ENCODE measurements around the gene CEACAM5.
A peak's percentile ranks its signal among the peaks of the same experiment; 100 is the strongest.

Gene CEACAM5

GRCh38 chr19:41671486-41671885, 36.9 kb upstream of the CEACAM5 start:
- Histone ChIP-seq H3K9me3 (replicated peaks in 1 of 2; ENCODE audit: control insufficient read depth in 2 of 2, insufficient read depth in 1 of 2, low read depth in 1 of 2, low read length in 2 of 2) (peaks cover 0 to 24% of the 10 kb centered on the region in 2 donors), H3K36me3 (replicated peaks in 1 of 2; ENCODE audit: control insufficient read depth in 2 of 2, insufficient read depth in 2 of 2, low read length in 2 of 2) (no peaks in the 10 kb centered on the region), H3K79me1 (ENCODE audit: low read depth, low read length) (no peaks in the 10 kb centered on the region), H3K4me1 (ENCODE audit: control insufficient read depth in 2 of 2, insufficient read depth in 1 of 2, low read depth in 1 of 2, low read length in 2 of 2) (no peaks in the 10 kb centered on the region), H4K8ac (ENCODE audit: low read depth, low read length) (no peak overlapping the region), H2BK120ac (ENCODE audit: low read depth, low read length) (no peak overlapping the region), H3K4ac (ENCODE audit: low read length) (no peak overlapping the region), H3K4me2 (ENCODE audit: insufficient read depth, low read length, poor library complexity, severe bottlenecking) (no peak overlapping the region), H2BK15ac (ENCODE audit: low read length) (no peak overlapping the region), H3K4me3 (ENCODE audit: low read length in 2 of 2) (no peak overlapping the region), H3K14ac (ENCODE audit: low read length) (no peak overlapping the region), H3K27me3 (ENCODE audit: control insufficient read depth in 3 of 3, insufficient read depth in 3 of 3, low read depth in 1 of 3, low read length in 3 of 3) (peaks cover 0 to 25% (median 2%) of the 10 kb centered on the region in 3 experiments), H2AFZ (ENCODE audit: low read length) (no peak overlapping the region), H2AK5ac (ENCODE audit: low read depth, low read length) (no peak overlapping the region), H3K23ac (ENCODE audit: low read depth, low read length, poor library complexity) (no peak overlapping the region), H2BK5ac (ENCODE audit: low read length) (no peak overlapping the region), H3K9ac (ENCODE audit: low read depth, low read length, poor library complexity) (no peak overlapping the region), H3K18ac (ENCODE audit: low read length) (no peak overlapping the region), H4K91ac (ENCODE audit: low read depth, low read length, poor library complexity) (no peak overlapping the region), H2BK12ac (ENCODE audit: low read length) (no peak overlapping the region), H3K27ac (replicated peaks; ENCODE audit: low read length) (no peak overlapping the region)
- no peak for DNase-seq (ENCODE audit: low spot score)
- WGBS, 2 donors (ENCODE audit: extremely low coverage in 2 of 2, insufficient read length in 2 of 2, insufficient replicate concordance in 1 of 2), result no CpG with 5 or more reads among the region's 5 CpGs

GRCh38 chr19:41682437-41682836, 26.0 kb upstream of the CEACAM5 start:
- H2BK120ac ChIP-seq (ENCODE audit: low read depth, low read length), result no peak overlapping the region
- H3K9me3 ChIP-seq (replicated peaks in 1 of 2; ENCODE audit: control insufficient read depth in 2 of 2, insufficient read depth in 1 of 2, low read depth in 1 of 2, low read length in 2 of 2), result peaks cover 0 to 29% of the 10 kb centered on the region in 2 donors
- H2AK5ac ChIP-seq (ENCODE audit: low read depth, low read length), result no peak overlapping the region
- H3K9ac ChIP-seq (ENCODE audit: low read depth, low read length, poor library complexity), result no peak overlapping the region
- no peak overlapping the region for H3K4me3 ChIP-seq (ENCODE audit: low read length in 2 of 2)
- H4K91ac ChIP-seq (ENCODE audit: low read depth, low read length, poor library complexity), result no peak overlapping the region
- H2BK15ac ChIP-seq (ENCODE audit: low read length), result no peak overlapping the region
- no peaks in the 10 kb centered on the region for H3K79me1 ChIP-seq (ENCODE audit: low read depth, low read length)
- H3K27ac ChIP-seq (replicated peaks; ENCODE audit: low read length), result no peak overlapping the region
- peak overlapping the region; percentile 49 for H3K14ac ChIP-seq (ENCODE audit: low read length)
- no peak overlapping the region for H3K4me2 ChIP-seq (ENCODE audit: insufficient read depth, low read length, poor library complexity, severe bottlenecking)
- no CpG with 5 or more reads among the region's 6 CpGs for WGBS, 2 donors (ENCODE audit: extremely low coverage in 2 of 2, insufficient read length in 2 of 2, insufficient replicate concordance in 1 of 2)
- peak overlapping the region; percentile 31 for H2BK12ac ChIP-seq (ENCODE audit: low read length)
- no peak overlapping the region for H2AFZ ChIP-seq (ENCODE audit: low read length)
- H3K4me1 ChIP-seq (ENCODE audit: control insufficient read depth in 2 of 2, insufficient read depth in 1 of 2, low read depth in 1 of 2, low read length in 2 of 2), result no peaks in the 10 kb centered on the region
- no peak overlapping the region for H3K23ac ChIP-seq (ENCODE audit: low read depth, low read length, poor library complexity)
- no peak overlapping the region for H4K8ac ChIP-seq (ENCODE audit: low read depth, low read length)
- no peak for DNase-seq (ENCODE audit: low spot score)
- no peak overlapping the region for H3K18ac ChIP-seq (ENCODE audit: low read length)
- H3K36me3 ChIP-seq (replicated peaks in 1 of 2; ENCODE audit: control insufficient read depth in 2 of 2, insufficient read depth in 2 of 2, low read length in 2 of 2), result no peaks in the 10 kb centered on the region
- no peak overlapping the region for H3K4ac ChIP-seq (ENCODE audit: low read length)
- H3K27me3 ChIP-seq (ENCODE audit: control insufficient read depth in 3 of 3, insufficient read depth in 3 of 3, low read depth in 1 of 3, low read length in 3 of 3), result peaks cover 0 to 43% (median 0%) of the 10 kb centered on the region in 3 experiments
- H2BK5ac ChIP-seq (ENCODE audit: low read length), result peak overlapping the region; percentile 44

- Histone ChIP-seq H3K14ac (ENCODE audit: low read length) (no peak overlapping the region), H2BK12ac (ENCODE audit: low read length) (no peak overlapping the region), H3K4me1 (ENCODE audit: control insufficient read depth in 2 of 2, insufficient read depth in 1 of 2, low read depth in 1 of 2, low read length in 2 of 2) (no peaks in the 10 kb centered on the region), H3K23ac (ENCODE audit: low read depth, low read length, poor library complexity) (no peak overlapping the region), H2BK5ac (ENCODE audit: low read length) (no peak overlapping the region), H2BK15ac (ENCODE audit: low read length) (no peak overlapping the region), H3K18ac (ENCODE audit: low read length) (no peak overlapping the region), H2AK5ac (ENCODE audit: low read depth, low read length) (no peak overlapping the region), H3K4me3 (ENCODE audit: low read length in 2 of 2) (no peak overlapping the region), H2BK120ac (ENCODE audit: low read depth, low read length) (no peak overlapping the region), H3K9ac (ENCODE audit: low read depth, low read length, poor library complexity) (no peak overlapping the region), H3K27ac (replicated peaks; ENCODE audit: low read length) (no peak overlapping the region), H3K27me3 (ENCODE audit: control insufficient read depth in 3 of 3, insufficient read depth in 3 of 3, low read depth in 1 of 3, low read length in 3 of 3) (peaks cover 0 to 31% (median 0%) of the 10 kb centered on the region in 3 experiments), H3K36me3 (replicated peaks in 1 of 2; ENCODE audit: control insufficient read depth in 2 of 2, insufficient read depth in 2 of 2, low read length in 2 of 2) (no peaks in the 10 kb centered on the region), H2AFZ (ENCODE audit: low read length) (no peak overlapping the region), H4K8ac (ENCODE audit: low read depth, low read length) (no peak overlapping the region), H3K4me2 (ENCODE audit: insufficient read depth, low read length, poor library complexity, severe bottlenecking) (no peak overlapping the region), H3K79me1 (ENCODE audit: low read depth, low read length) (no peaks in the 10 kb centered on the region), H3K4ac (ENCODE audit: low read length) (no peak overlapping the region), H3K9me3 (replicated peaks in 1 of 2; ENCODE audit: control insufficient read depth in 2 of 2, insufficient read depth in 1 of 2, low read depth in 1 of 2, low read length in 2 of 2) (peaks cover 0 to 42% of the 10 kb centered on the region in 2 donors), H4K91ac (ENCODE audit: low read depth, low read length, poor library complexity) (no peak overlapping the region)
- WGBS, 2 donors (ENCODE audit: extremely low coverage in 2 of 2, insufficient read length in 2 of 2, insufficient replicate concordance in 1 of 2), result no CpG with 5 or more reads among the region's 3 CpGs
- DNase-seq (ENCODE audit: low spot score), result no peak
Measured at GRCh38 chr19:41687419-41687818, 21.0 kb upstream of the CEACAM5 start.

DNA sequence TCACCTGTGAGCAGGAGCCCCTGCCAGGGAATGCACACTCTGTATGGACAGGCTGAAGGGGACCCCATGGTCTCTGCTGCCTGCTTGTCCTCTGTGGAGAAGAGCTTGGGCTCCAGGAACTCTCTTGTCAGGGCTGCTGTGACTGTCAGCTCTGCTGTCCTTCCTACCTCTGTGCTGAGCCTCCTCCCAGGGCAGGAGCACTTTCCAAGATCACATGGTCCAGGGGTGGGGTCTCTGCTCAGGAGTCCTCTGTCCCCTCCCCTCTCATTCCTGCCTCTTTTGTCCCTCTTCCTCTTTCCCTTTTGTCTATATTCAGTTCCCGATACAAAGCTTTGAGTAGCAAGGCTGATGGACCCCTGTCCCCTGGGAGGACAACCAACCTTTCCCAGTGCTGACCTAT, 20.3 kb upstream of the CEACAM5 start, which contains the start of gene CEACAM7:
Gene CEACAM7, minus strand, starts transcription at position 173 of the 400 bp plus-strand sequence. Its CDS starts 105 bp downstream, at position 68.
- Histone ChIP-seq H3K23ac (ENCODE audit: low read depth, low read length, poor library complexity) (no peak within 1 kb of the TSS), H2BK12ac (ENCODE audit: low read length) (no peak within 1 kb of the TSS), H3K18ac (ENCODE audit: low read length) (no peak within 1 kb of the TSS), H3K9me3 (replicated peaks in 1 of 2; ENCODE audit: control insufficient read depth in 2 of 2, insufficient read depth in 1 of 2, low read depth in 1 of 2, low read length in 2 of 2) (peaks cover 0 to 35% of the 10 kb centered on the region in 2 donors), H3K4me1 (ENCODE audit: control insufficient read depth in 2 of 2, insufficient read depth in 1 of 2, low read depth in 1 of 2, low read length in 2 of 2) (no peaks in the 10 kb centered on the region), H4K91ac (ENCODE audit: low read depth, low read length, poor library complexity) (no peak within 1 kb of the TSS), H3K4me3 (ENCODE audit: low read length in 2 of 2) (no peak within 1 kb of the TSS), H2AK5ac (ENCODE audit: low read depth, low read length) (no peak within 1 kb of the TSS), H2BK5ac (ENCODE audit: low read length) (no peak within 1 kb of the TSS), H3K27me3 (ENCODE audit: control insufficient read depth in 3 of 3, insufficient read depth in 3 of 3, low read depth in 1 of 3, low read length in 3 of 3) (peaks cover 0 to 25% (median 0%) of the 10 kb centered on the region in 3 experiments), H3K4me2 (ENCODE audit: insufficient read depth, low read length, poor library complexity, severe bottlenecking) (no peak within 1 kb of the TSS), H3K14ac (ENCODE audit: low read length) (no peak within 1 kb of the TSS), H3K9ac (ENCODE audit: low read depth, low read length, poor library complexity) (no peak within 1 kb of the TSS), H3K27ac (replicated peaks; ENCODE audit: low read length) (no peak within 1 kb of the TSS), H3K36me3 (replicated peaks in 1 of 2; ENCODE audit: control insufficient read depth in 2 of 2, insufficient read depth in 2 of 2, low read length in 2 of 2) (no peaks in the 10 kb centered on the region), H4K8ac (ENCODE audit: low read depth, low read length) (no peak within 1 kb of the TSS), H2AFZ (ENCODE audit: low read length) (no peak within 1 kb of the TSS), H3K79me1 (ENCODE audit: low read depth, low read length) (no peaks in the 10 kb centered on the region), H3K4ac (ENCODE audit: low read length) (no peak within 1 kb of the TSS), H2BK120ac (ENCODE audit: low read depth, low read length) (no peak within 1 kb of the TSS), H2BK15ac (ENCODE audit: low read length) (no peak within 1 kb of the TSS)
- WGBS, 2 donors (ENCODE audit: extremely low coverage in 2 of 2, insufficient read length in 2 of 2, insufficient replicate concordance in 1 of 2), result no CpG with 5 or more reads among the region's 1 CpG
- DNase-seq (ENCODE audit: low spot score), result no peak

Measured in neuronal stem cell (in vitro differentiated cells).